HG03064 (cell line): ENCODE measurements around the gene RNF113B.

ENCODE experiments used
- ATAC-seq: cut with Tn5 transposase; IDR thresholded peaks from one replicate; pipeline ENCODE4 v1.9.1; 2021; ENCODE audit warnings: low read depth; ENCODE audit not compliant: unreplicated experiment

RNF113B gene

DNA sequence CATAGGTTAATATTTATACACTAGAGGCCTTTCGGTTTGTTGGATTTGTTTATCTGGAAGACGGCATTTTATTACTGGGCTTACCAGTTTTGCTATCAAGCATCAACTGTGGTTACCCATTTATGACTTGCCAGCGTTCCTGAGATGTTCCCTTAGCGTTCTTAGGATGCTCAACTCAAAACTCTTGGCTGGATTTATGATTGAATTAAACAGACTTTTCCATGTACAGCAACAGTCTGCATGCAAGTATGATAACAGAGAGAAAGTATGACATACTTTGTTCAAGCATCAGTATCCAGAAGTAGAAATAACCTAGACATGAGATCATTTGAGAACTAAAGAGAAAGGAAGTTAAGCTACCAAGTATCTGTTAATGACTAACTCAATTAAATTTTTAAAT is 29.9 kb upstream of the RNF113B start:
- no peak for ATAC-seq

DNA sequence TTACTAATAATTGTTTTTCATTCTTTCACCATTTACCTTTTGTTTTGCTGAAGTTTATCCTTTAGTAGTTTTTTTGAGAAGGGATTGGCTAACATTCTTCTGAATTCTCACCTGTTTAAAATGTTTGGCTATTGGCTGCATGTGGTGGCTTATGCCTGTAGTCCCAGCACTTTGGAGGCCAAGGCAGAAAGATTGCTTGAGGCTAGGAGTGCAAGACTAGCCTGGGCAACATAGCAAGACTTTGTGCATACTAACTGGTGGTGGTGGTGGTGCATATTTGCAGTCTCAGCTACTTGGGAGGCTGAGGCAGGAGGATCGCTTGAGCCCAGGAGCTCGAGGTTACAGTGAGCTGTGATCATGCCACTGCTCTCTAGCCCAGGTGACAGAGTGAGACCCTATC is 27.5 kb upstream of the RNF113B start:
- no peak for ATAC-seq

GRCh38 chr13:98203646-98204326 is 26.7 kb upstream of the RNF113B start:
- no peak for ATAC-seq

DNA sequence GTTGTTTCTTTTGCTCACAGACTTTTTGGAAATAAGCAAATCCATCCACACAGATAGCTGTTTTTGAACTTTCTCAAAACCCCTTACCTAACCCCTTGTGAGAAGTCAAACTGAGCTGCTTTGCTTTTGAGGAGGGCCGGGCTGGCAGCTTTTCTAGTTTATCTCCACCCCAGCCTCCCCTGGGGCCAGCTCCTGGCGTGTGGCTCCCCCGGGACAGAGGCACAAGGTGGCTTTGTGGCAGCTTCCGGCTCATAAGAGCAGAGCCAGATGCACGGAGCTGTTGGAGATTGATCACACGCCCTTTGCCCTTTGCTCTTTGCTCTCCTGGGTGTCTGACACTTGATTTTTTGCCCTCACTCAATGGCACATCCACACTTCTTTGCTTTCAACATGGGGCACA is 24.9 kb upstream of the RNF113B start:
- no peak for ATAC-seq

DNA sequence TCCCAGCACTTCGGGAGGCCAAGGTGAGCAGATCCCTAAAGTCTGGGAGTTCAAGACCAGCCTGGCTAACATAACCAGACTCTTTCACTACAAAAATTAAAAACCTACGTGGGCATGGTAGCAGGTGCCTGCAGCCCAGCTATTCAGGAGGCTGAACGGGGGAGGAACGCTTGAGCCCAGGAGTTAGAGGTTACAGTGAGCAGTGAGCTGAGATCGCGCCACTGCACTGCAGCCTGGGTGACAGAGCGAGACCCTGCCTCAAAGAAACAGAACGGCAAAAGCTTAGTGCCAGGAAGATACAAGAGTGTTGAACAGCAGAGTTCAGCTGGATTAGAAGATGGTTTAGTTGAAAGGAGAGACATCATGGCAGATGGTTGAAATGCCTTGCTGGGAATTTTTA is 24.1 kb upstream of the RNF113B start:
- ATAC-seq = no peak

DNA sequence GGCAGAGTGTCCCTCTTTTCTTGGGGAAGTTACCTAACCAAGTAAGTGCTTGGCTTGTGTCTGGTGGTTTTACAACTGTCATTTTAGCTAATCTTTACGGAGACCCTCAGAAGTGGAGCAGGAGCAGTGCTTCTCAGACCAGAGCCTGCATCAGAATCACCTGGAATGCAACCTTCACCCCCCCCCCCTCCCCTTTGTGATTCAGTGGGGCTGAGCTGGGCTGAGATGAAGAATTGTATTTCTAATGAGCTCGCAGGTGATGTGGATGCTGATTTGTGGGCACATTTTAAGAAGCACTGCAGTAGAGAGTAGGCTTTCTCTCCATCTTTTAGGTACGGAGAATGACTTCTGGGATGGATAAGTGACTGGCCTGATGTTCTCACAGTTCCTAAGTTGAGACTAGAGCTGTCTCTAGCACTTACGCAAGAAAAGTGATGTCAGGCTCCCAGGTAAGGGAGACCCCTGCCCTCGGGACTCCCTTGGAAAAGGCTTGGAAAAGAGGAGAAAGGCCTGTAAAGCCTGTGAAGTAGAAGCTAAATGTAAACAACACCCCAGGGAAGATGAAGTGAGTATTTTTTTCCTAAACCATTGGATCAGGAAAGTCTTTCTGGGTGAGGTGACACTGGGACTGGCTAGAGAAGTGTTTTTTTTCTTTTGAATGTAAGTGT is 23.3 kb upstream of the RNF113B start:
- ATAC-seq = no peak

DNA sequence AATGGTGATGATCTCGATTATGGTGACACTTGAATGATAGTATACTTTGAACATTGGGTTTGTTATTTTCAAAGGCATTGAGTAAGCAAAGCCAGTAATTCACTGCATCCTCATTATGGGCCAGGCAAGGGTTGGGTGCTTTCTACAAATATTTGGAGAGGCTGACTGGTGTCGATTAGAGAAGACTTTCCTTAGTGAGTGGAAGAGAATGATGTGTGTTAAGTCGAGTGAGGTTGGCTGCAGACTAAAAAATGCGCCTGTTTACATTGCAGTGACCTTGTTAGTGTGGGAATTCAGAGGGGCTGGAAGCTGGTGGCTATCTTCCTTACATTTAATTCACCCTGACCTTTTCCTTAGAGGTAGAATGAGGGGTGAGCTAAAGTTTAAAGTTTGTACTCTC is 22.4 kb upstream of the RNF113B start:
- no peak for ATAC-seq

DNA sequence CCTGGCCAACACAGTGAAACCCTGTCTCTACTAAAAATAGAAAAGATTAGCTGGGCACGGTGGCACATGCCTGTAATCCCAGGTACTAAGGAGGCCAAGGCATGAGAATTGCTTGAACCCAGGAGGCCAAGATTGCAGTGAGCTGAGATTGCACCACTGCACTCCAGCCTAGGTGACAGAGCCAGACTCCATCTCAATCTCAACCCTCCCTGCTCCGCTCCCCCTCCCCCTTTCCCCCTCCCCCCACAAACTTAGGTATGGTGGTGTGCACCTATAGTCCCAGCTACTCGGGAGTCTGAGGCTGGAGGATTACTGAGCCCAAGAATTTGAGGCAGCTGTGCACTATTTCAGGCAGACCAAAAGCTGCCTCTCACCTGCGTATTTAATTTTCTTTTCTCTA is 21.6 kb upstream of the RNF113B start:
- ATAC-seq = no peak

DNA sequence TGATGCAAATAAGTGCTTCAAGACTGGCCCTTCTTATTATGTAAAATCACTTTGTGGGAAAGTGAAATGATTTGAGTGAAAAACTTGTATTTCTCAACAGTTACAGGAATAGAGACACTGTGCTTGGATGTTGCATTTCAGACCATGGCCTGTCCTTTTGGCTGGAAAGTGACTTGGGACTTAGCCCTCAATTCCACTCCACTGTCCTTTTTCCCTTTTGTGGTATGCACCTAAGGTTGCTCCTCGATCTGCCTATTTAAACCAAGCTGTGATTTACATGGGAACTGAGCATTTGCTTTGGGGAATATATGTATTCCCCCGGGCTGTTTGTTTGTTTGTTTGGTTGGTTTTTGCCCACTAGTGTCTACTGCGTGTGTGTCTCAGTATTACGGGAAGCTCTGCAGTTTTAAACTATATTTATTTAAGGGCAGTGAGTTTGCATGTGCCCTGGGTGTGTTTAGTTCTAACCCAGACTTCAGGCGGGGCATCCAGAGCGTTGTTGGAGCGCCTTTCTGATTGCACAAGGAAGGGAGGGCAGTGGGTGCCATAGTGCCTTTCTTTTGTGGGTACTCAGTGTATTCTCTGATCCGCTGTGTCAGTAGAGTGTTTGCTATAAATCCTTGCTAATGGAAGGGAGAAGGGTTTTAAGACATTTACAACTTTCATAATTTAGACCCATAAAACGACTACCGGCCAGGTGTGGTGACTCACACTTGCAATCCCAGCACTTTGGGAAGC is 18.2 kb upstream of the RNF113B start:
- ATAC-seq = no peak

DNA sequence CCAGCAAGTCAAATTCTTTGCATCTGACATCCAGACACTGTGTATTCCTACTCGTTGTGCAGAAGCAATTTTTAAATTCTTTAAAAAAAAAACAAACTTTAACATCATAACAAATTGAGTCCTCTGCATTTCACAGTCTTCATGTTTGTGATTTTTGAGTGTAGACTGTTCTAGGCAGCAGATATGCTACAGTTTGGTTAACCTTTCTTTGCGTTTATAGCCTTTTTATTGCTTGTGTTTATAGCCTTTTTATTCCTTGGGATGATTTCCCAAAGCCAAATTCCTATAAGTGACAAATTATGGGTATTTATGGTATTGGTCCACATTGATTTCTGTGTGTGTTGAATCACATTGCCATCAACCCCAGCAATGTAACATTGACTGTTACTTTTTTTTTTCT is 14.9 kb upstream of the RNF113B start:
- no peak for ATAC-seq

- no peak for ATAC-seq
These were observed 13.9 kb upstream of the RNF113B start for GRCh38 chr13:98190889-98191444.

DNA sequence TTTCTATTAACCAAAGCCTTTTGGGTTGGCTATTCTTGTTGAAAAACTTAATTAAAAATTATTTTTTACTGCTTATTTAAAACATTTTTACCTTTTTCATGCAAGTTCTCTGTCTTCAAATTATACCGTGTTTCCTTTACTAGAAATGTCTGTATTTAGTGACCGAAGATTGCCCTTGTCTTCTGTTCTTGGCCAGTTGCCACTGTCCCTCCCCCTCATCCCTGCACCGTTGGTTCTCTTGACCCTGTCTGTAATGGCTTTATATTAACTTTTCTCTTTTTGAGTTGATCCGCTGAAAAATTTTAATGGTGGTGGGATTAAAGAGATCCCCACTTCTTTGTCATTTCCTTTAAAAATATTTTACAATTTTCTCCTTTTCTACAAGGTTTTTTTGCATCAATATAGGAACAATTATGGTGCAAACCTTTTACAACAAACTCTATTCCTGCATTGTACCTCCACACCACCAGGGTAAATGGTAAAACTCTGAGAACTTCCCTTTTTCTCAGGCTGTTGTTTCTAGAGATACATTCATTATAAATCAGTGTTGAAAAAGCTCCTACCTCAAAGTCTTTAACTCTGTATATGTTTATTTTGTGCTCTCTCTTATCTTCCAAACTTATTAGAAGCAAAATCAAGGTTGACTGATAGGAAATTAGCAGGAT is 12.9 kb upstream of the RNF113B start:
- ATAC-seq = no peak

DNA sequence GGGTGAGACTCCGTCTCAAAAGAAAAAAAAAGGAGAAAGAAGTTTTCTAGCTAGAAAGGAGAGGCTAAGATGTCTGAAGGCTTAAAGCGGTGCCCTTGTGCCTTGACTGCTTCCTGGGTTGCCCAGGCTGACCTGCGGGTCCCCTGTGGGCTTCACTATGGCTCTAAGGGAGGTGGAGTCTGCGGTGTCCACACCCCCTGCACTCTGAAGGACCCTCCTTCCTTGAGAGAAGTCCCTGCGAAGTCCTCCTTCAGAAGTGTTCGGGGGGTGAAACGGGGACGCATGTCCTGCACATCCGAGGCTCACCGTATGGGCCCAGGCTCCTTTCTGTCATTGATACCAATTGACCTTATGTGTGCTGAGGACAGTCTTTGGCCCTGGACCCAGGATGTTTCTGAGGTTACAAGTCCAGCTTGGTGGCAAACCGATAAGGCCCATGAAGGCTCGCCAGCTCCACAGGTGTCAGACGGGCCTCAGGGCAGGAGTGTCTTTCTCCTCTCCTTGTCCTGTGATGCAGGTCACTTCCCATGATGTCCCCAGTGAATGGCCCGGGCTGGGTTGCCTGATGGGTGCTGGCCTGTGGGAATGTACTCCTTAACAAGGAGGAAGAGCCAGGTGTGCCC is 11.6 kb upstream of the RNF113B start:
- ATAC-seq = no peak

DNA sequence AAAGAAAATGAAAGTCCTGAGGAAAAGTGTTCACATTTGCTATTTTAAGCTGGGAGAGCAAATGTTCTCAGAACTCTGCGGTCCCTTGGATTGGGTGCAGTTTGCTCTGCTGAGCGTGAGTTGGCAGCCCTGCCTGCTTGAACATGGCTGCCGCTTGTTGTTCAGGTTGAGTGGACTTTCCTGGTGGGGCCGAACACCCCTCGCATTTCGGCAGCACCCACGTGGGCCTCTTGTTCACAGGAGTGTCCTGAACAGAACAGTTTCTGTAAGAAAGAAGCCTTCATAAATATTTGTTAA is 10.8 kb upstream of the RNF113B start:
- no peak for ATAC-seq

- ATAC-seq = no peak
These were observed 10.3 kb upstream of the RNF113B start for GRCh38 chr13:98187155-98187964.

GRCh38 chr13:98184792-98185191 is 7.7 kb upstream of the RNF113B start:
- ATAC-seq = no peak

- ATAC-seq = no peak
These were observed 5.5 kb upstream of the RNF113B start for GRCh38 chr13:98182589-98182988.

DNA sequence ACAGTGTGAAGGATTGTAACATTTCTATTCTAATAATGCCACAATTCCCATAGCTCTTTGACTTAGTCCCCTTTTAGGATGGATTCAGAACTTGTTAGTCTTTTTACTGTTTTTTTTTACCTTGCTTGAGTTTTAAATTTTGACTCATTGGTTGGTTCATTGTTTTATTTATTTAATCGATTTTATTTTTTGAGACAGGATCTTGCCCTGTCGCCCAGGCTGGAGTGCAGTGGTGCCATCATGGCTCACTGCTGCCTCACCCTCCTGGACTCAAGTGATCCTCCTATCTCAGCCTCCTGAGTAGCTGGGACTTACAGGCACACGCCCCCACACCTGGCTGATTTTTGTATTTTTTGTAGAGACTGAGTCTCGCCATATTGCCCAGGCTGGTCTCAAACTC is 5.1 kb upstream of the RNF113B start:
- ATAC-seq = no peak

- ATAC-seq = no peak
These were observed 4.2 kb upstream of the RNF113B start for GRCh38 chr13:98181111-98181815.
